Loucy (cell line): Measurements from ENCODE around the gene TMEM176A.

Source experiments
- H2AFZ ChIP-seq: fragments of 200-600 bp; sonication (generic); 2 replicates; pipeline ENCODE4 v1.6.0; 2016; ENCODE audit warnings: antibody characterized with exemption, mild to moderate bottlenecking, low read length, moderate library complexity
- H3F3A ChIP-seq: fragments of 200-600 bp; 2 replicates; pipeline ENCODE4 v1.6.0; 2016; ENCODE audit warnings: antibody characterized with exemption, low read depth, mild to moderate bottlenecking
- H3K27me3 ChIP-seq: fragments of 200-600 bp; sonication (generic); 2 replicates; pipeline ENCODE4 v1.6.1; 2014; ENCODE audit warnings: low read length, mild to moderate bottlenecking; ENCODE audit not compliant: insufficient read depth, poor library complexity, severe bottlenecking
- H3K36me3 ChIP-seq: fragments of 200-600 bp; sonication (generic); 2 replicates; pipeline ENCODE4 v1.6.1; 2016; ENCODE audit warnings: low read length; ENCODE audit not compliant: insufficient read depth
- H3K4me1 ChIP-seq: fragments of 200-600 bp; sonication (generic); 2 replicates; pipeline ENCODE4 v1.5.1; 2014; ENCODE audit warnings: low read length, mild to moderate bottlenecking; ENCODE audit not compliant: insufficient read depth, poor library complexity, severe bottlenecking
- H3K4me2 ChIP-seq: fragments of 200-600 bp; sonication (generic); 2 replicates; pipeline ENCODE4 v1.6.0; 2014; ENCODE audit warnings: antibody characterized with exemption, low read length, low read depth, mild to moderate bottlenecking; ENCODE audit not compliant: poor library complexity, severe bottlenecking
- H3K4me3 ChIP-seq: fragments of 200-600 bp; sonication (generic); 2 replicates; pipeline ENCODE4 v1.5.1; 2014; ENCODE audit warnings: low read length, mild to moderate bottlenecking, mixed read lengths; ENCODE audit not compliant: poor library complexity, severe bottlenecking
- H3K79me2 ChIP-seq: fragments of 200-600 bp; sonication (generic); 2 replicates; pipeline ENCODE4 v1.6.1; 2014; ENCODE audit warnings: low read length; ENCODE audit not compliant: insufficient read depth
- H3K9ac ChIP-seq: fragments of 200-600 bp; sonication (generic); 2 replicates; pipeline ENCODE4 v1.6.0; 2014; ENCODE audit warnings: mild to moderate bottlenecking, low read depth, low read length, moderate library complexity; ENCODE audit not compliant: poor library complexity, severe bottlenecking
- H3K9me2 ChIP-seq: fragments of 200-600 bp; sonication (generic); replicated peaks from 2 replicates; pipeline ENCODE4 v1.6.1; 2016; ENCODE audit warnings: low read depth, low read length, mixed read lengths
- H3K9me3 ChIP-seq: fragments of 200-600 bp; sonication (generic); 2 replicates; pipeline ENCODE4 v1.6.1; 2014; ENCODE audit warnings: mild to moderate bottlenecking, antibody characterized with exemption, low read length, low read depth; ENCODE audit not compliant: insufficient read depth
- H4K20me1 ChIP-seq: fragments of 200-600 bp; sonication (generic); 2 replicates; pipeline ENCODE4 v1.6.0; 2014; ENCODE audit warnings: antibody characterized with exemption, low read length, mild to moderate bottlenecking; ENCODE audit not compliant: insufficient read depth, poor library complexity, severe bottlenecking
- EZH2phosphoT487 ChIP-seq: fragments of 200-600 bp; IDR thresholded peaks from 2 replicates; pipeline ENCODE4 v1.6.1; 2018; ENCODE audit warnings: antibody characterized with exemption, mild to moderate bottlenecking, moderate library complexity, borderline replicate concordance
- TF ChIP-seq, protein P1 (sequence below): fragments of 200-600 bp; sonication (generic); conservative IDR thresholded peaks from 2 replicates; pipeline ENCODE4 v1.5.1; 2014; ENCODE audit warnings: mild to moderate bottlenecking, antibody characterized with exemption, low read length

TMEM176A gene

DNA sequence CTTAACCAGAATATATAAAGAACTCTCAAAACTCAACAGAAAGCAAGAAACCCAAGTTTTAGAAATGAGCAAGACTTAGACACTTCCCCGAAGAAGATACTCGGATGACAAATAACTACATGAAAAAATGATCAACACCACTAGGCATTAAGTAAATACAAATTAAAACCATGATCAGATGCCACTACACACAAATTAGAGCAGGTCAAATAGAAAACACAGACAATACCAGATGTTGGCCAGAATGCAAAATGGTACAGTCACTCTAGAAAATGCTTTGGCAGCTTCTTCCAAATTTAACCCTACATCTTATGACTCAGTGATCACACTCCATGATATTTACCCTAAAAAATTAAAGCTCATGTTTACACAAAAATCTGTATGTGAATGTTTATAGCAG, 18.4 kb downstream of the TMEM176A start:
- no peaks in the 10 kb centered on the region for H3K9me2 ChIP-seq
- no peaks in the 10 kb centered on the region for H3K36me3 ChIP-seq
- TF ChIP-seq EZH2phosphoT487: no peak
- TF ChIP-seq, protein P1, sequence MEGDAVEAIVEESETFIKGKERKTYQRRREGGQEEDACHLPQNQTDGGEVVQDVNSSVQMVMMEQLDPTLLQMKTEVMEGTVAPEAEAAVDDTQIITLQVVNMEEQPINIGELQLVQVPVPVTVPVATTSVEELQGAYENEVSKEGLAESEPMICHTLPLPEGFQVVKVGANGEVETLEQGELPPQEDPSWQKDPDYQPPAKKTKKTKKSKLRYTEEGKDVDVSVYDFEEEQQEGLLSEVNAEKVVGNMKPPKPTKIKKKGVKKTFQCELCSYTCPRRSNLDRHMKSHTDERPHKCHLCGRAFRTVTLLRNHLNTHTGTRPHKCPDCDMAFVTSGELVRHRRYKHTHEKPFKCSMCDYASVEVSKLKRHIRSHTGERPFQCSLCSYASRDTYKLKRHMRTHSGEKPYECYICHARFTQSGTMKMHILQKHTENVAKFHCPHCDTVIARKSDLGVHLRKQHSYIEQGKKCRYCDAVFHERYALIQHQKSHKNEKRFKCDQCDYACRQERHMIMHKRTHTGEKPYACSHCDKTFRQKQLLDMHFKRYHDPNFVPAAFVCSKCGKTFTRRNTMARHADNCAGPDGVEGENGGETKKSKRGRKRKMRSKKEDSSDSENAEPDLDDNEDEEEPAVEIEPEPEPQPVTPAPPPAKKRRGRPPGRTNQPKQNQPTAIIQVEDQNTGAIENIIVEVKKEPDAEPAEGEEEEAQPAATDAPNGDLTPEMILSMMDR: no peak
- H3K9ac ChIP-seq: no peak overlapping the region
- H3K79me2 ChIP-seq: no peaks in the 10 kb centered on the region
- H3K9me3 ChIP-seq: peaks cover 5% of the 10 kb centered on the region; the same call in 1 of the 2 replicates
- H2AFZ ChIP-seq: no peak overlapping the region
- no peak overlapping the region for H3K4me2 ChIP-seq
- H3K4me3 ChIP-seq: no peak overlapping the region
- H3K4me1 ChIP-seq: no peaks in the 10 kb centered on the region
- H3K27me3 ChIP-seq: peaks cover 13% of the 10 kb centered on the region
- no peaks in the 10 kb centered on the region for H3F3A ChIP-seq
- no peaks in the 10 kb centered on the region for H4K20me1 ChIP-seq

DNA sequence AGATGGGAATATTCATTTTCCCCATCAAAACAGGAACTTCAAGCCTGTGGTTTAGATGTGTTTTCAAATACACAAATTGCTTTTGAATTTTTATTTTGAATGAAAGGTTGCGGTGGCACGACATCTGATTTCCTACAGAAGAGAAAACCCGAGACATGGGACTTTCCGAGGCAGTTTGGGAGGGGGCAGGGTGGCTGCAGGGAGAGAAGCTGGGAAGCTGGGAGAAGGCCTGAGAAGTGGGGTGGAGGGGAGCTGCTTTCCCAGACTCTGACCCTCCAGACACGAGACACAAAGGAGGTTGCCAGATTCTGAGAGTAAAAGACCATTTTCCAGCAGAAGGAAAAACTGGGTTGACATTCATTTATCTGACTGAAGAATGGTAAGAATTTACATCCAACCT, 19.6 kb downstream of the TMEM176A start:
- Histone ChIP-seq H3K79me2 (no peaks in the 10 kb centered on the region), H3K27me3 (peaks cover 13% of the 10 kb centered on the region), H3K4me3 (no peak overlapping the region), H3K9ac (no peak overlapping the region), H3K9me3 (peaks cover 5% of the 10 kb centered on the region; the same call in 1 of the 2 replicates), H3K4me2 (no peak overlapping the region), H3K4me1 (no peaks in the 10 kb centered on the region), H3K9me2 (no peaks in the 10 kb centered on the region), H3K36me3 (no peaks in the 10 kb centered on the region), H2AFZ (no peak overlapping the region), H4K20me1 (no peaks in the 10 kb centered on the region), H3F3A (no peaks in the 10 kb centered on the region)
- TF ChIP-seq, protein P1: no peak
- TF ChIP-seq EZH2phosphoT487: no peak

DNA sequence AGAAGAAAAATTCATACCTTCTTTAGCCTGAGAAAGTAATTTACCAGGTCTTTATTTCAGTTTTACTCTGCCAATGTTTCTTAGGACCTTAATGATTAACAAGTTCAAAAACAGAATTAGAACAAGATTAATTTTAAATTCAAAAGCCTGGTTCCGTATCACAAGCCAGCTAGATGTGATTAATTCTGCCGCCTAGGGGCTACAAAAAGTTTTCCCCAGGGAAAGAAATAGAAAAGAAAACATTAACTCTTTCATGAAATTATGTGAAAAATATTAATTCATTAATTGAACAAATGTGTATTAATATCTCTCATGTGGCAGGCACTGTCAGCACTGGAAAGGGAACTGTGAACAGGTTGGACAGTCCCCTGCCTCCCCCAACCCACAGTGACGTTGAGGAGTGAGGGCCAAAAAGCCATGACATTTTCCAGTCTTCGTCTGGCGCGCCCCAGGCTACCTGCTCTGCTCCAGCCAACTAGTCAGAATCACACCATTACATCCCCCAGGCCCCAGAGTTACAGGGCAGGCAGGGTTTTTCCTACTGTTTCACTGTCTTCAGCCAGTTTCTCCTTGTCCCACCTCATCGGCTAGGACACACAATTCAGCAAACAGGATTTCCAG, 20.1 kb downstream of the TMEM176A start:
- H3K9me3 ChIP-seq: peaks cover 5% of the 10 kb centered on the region; the same call in 1 of the 2 replicates
- peaks cover 13% of the 10 kb centered on the region for H3K27me3 ChIP-seq
- H3F3A ChIP-seq: no peaks in the 10 kb centered on the region
- no peaks in the 10 kb centered on the region for H3K4me1 ChIP-seq
- no peaks in the 10 kb centered on the region for H3K9me2 ChIP-seq
- no peak overlapping the region for H2AFZ ChIP-seq
- H3K79me2 ChIP-seq: no peaks in the 10 kb centered on the region
- no peaks in the 10 kb centered on the region for H4K20me1 ChIP-seq
- no peak overlapping the region for H3K4me2 ChIP-seq
- H3K4me3 ChIP-seq: no peak overlapping the region
- no peaks in the 10 kb centered on the region for H3K36me3 ChIP-seq
- no peak for TF ChIP-seq EZH2phosphoT487
- TF ChIP-seq, protein P1: no peak
- H3K9ac ChIP-seq: no peak overlapping the region
